Kidney (tissue), 14 donors: ENCODE measurements around the gene PPIE. TPM values are rescaled to one million over a fixed set of nuclear protein-coding genes. Genes with fewer than 3 reads are reported as not detected.

Source experiments
- DNase-seq, 5 donors: peaks; one replicate each; pipeline ENCODE4 v3.0.0-alpha.2; 2013 to 2020
- FAIRE-seq: peaks from 2 replicates; lab custom pipeline; 2012; peaks lifted over from hg19 to GRCh38; lab: Jason Lieb, UNC
- H3K27ac ChIP-seq, 2 donors: one replicate each; pipeline ENCODE4 v1.7.0; 2013; ENCODE audit warnings: low read depth in 2 of 2, low read length in 2 of 2, inconsistent platforms in 1 of 2
- H3K27me3 ChIP-seq: one replicate; pipeline ENCODE4 v1.7.1; 2013; ENCODE audit warnings: low read length, inconsistent platforms; ENCODE audit not compliant: control insufficient read depth, insufficient read depth
- H3K36me3 ChIP-seq, 3 donors: one replicate each; pipeline versions ENCODE4 v1.7.0 to v1.7.1; 2013; ENCODE audit warnings: low read length in 3 of 3, control low read depth in 1 of 3, inconsistent platforms in 1 of 3; ENCODE audit not compliant: insufficient read depth in 3 of 3, control insufficient read depth in 2 of 3
- H3K4me1 ChIP-seq, 3 donors: one replicate each; pipeline versions ENCODE4 v1.7.0 to v1.7.1; 2013; ENCODE audit warnings: low read length in 3 of 3, inconsistent platforms in 1 of 3, low read depth in 1 of 3; ENCODE audit not compliant: control insufficient read depth in 2 of 3, insufficient read depth in 2 of 3
- H3K4me3 ChIP-seq, 3 donors: one replicate each; pipeline versions ENCODE4 v1.7.0 to v1.8.1; 2013; ENCODE audit warnings: low read length in 3 of 3, control low read depth in 1 of 3, inconsistent platforms in 1 of 3
- H3K9ac ChIP-seq, 3 donors: one replicate each; pipeline versions ENCODE4 v1.7.0 to v1.7.1; 2013; ENCODE audit warnings: low read length in 3 of 3, control low read depth in 1 of 3, inconsistent platforms in 1 of 3
- H3K9me3 ChIP-seq, 3 donors: one replicate each; pipeline versions ENCODE4 v1.7.0 to v1.7.1; 2013; ENCODE audit warnings: low read length in 3 of 3, control low read depth in 1 of 3, inconsistent platforms in 1 of 3; ENCODE audit not compliant: control insufficient read depth in 2 of 3, insufficient read depth in 1 of 3
- CTCF ChIP-seq: IDR thresholded peaks from 3 replicates; pipeline ENCODE4 v1.5.1; 2012; ENCODE audit warnings: mild to moderate bottlenecking, moderate library complexity, borderline replicate concordance; ENCODE audit not compliant: insufficient read depth; ENCODE audit errors: extremely low read depth
- intact Hi-C: fragments of 100-400 bp; cut with DNase I; formaldehyde crosslinking; loops from one replicate; pipeline ENCODE4 v1.11.1; 2022
- polyA plus RNA-seq: library from polyadenylated mRNA; stranded (reverse); fragments of 350-450 nt; fragmentation: Illumina TruSeq; extraction: RNeasy Lipid Tissue Mini Kit (QIAGEN cat#74804); gene quantifications from one replicate; pipeline ENCODE4 v1.2.3, GENCODE V29; 2014; ENCODE audit warnings: low read depth, low replicate concordance; ENCODE audit not compliant: insufficient read depth
- total RNA-seq: library from RNA; stranded (reverse); fragmentation: NEBNext Ultra II Directional; extraction: Animal tissue kit (Norgen Biotek cat#: 25700); gene quantifications from one replicate; pipeline ENCODE4 v1.2.1, GENCODE V29; 2021
- donor health status: control.
- donor health status: control.
- donor health status: control.
- donor health status: control.
- donor health status: control.
- donor health status: DM: yes; HTN: yes; CAD: no.
- donor health status: Normal renal cell carcinoma (clear cell type).

The PPIE gene
- total and polyA plus RNA-seq, 2 donors from 2014 or later: 52.0 to 58.6 TPM

DNA sequence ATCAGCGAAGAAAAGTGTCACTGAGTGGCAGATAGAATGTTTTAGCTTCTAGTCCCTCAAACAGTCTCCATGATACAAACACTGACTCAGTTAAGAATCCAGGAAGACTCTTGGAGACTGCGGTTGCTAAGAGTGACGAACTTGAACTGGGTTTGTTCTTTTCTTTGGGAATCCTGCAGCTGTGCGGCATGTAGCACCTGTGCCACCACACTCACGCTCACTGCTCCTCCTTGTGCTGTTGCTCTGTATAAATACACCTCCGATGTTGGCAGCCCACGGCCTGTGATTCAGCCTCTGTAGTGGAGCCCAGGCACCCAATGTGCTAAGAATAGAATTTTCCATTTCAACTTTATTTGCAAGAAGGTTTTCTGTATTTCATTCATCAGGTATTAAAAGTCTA lies 5.5 kb upstream of the PPIE start:
- Histone ChIP-seq H3K27ac (no peak overlapping the region), H3K9me3 (no peaks in the 10 kb centered on the region), H3K36me3 (no peaks in the 10 kb centered on the region), H3K9ac (no peak overlapping the region), H3K4me3 (no peak overlapping the region), H3K27me3 (peaks cover 10% of the 10 kb centered on the region), H3K4me1 (no peaks in the 10 kb centered on the region)
- no peak for DNase-seq
- intact Hi-C loops: no loop called here
- no peak for FAIRE-seq
- TF ChIP-seq CTCF: no peak

DNA sequence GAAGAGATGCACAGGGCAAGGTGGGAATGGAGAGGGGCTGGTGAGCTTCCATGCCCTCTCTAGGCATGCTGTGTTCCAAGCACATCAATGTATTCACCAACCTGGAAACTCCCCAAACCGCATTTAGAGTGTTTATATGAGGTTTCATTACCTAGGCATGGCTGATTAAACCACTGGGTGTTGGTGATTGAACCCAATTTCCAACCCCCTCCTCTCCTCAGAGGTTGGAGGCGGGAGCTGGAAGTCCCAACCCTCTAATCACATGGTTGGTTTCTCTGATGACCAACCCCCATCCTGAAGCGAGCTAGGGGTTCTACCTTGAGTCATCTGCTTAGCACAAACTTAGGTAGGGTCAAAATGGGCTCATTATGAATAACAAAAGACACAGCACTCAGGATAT lies 3.0 kb upstream of the PPIE start:
- FAIRE-seq (no peak), DNase-seq (no peak)
- intact Hi-C loops: no loop called here
- no peaks in the 10 kb centered on the region for H3K36me3 ChIP-seq
- H3K9me3 ChIP-seq: no peaks in the 10 kb centered on the region
- H3K4me3 ChIP-seq: no peak overlapping the region
- TF ChIP-seq CTCF: no peak
- peaks cover 7% of the 10 kb centered on the region for H3K27me3 ChIP-seq
- H3K27ac ChIP-seq: no peak overlapping the region
- H3K9ac ChIP-seq: no peak overlapping the region
- peaks cover 0 to 4% (median 3%) of the 10 kb centered on the region in 3 donors for H3K4me1 ChIP-seq

DNA sequence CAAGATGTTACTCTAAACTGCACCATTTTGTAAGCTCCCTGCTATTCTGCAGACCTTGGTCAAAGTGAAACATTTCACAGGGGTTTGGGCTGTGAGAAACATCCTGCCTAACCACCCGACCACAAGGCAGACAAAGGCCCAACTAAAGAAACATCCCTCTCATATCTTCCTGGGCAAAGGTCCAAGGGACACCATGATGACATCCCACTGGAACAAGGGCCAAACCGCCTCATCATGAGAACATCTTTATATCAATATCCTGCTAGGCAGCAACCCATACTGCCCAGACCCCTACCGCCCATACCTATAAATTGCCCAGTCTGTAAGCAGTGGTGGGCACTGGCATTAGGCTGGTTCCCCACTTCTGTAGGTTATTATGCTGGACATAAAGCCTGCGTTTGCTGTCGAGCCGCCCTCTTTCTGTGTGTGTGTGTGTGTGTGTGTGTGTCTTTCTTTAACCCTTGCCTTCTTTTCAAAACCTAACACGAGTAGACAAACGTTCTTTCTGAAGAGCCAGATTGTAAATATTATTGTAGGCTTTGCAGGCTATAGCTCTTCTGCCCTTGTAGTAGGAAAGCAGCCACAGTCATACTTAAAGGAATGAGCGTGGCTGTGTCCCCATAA lies 1.0 kb upstream of the PPIE start:
- Histone ChIP-seq H3K9me3 (no peaks in the 10 kb centered on the region), H3K27me3 (peaks cover 5% of the 10 kb centered on the region), H3K27ac (no peak overlapping the region), H3K9ac (no peak overlapping the region), H3K4me1 (peaks cover 0 to 4% (median 3%) of the 10 kb centered on the region in 3 donors), H3K4me3 (no peak overlapping the region), H3K36me3 (peaks cover 0 to 9% (median 5%) of the 10 kb centered on the region in 3 donors)
- FAIRE-seq: no peak
- intact Hi-C loops: no loop called here
- DNase-seq: no peak
- no peak for TF ChIP-seq CTCF
